ENCODE results near the gene MIA2.
"Not testable (repeated sequence)": the region's sequence is repeated elsewhere in the genome, so short reads cannot be mapped to it uniquely, and the experiment has no call there.

Gene MIA2

DNA sequence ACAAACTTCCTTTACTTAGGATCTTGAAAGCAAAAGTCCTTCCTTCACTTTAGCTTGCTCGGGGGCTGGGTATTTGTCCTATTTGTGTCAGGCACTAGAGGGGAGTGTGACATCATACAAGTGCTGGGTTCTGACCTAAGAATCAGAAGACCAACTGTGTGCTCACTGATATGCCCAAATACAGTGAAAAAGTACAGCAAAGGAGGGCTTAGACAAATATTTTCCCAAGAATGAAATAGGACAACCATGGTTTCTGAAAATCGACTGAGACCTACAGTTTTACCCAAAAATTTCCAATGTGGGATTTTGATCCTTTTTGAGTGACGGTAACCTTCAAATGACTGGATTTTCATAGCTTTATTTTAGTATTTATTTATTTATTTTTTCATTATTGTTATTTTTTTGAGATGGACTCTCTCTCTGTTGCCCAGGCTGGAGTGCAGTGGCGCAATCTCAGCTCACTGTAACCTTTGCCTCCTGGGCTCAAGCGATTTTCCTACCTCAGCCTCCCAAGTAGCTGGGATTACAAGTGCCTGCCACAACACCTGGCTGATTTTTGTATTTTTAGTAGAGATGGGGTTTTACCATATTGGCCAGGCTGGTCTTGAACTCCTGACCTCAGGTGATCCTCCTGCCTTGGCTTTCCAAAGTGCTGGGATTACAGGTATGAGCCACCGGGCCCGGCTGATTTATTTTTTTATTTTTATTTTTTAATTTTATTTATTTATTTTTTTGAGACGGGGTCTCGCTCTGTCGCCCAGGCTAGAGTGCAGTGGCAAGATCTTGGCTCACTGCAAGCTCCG, 1.8 kb upstream of the MIA2 start:
- DNase-seq (ENCODE audit: low read depth in 2 of 2), result peak in 1 of 2 donors; percentile 13

DNA sequence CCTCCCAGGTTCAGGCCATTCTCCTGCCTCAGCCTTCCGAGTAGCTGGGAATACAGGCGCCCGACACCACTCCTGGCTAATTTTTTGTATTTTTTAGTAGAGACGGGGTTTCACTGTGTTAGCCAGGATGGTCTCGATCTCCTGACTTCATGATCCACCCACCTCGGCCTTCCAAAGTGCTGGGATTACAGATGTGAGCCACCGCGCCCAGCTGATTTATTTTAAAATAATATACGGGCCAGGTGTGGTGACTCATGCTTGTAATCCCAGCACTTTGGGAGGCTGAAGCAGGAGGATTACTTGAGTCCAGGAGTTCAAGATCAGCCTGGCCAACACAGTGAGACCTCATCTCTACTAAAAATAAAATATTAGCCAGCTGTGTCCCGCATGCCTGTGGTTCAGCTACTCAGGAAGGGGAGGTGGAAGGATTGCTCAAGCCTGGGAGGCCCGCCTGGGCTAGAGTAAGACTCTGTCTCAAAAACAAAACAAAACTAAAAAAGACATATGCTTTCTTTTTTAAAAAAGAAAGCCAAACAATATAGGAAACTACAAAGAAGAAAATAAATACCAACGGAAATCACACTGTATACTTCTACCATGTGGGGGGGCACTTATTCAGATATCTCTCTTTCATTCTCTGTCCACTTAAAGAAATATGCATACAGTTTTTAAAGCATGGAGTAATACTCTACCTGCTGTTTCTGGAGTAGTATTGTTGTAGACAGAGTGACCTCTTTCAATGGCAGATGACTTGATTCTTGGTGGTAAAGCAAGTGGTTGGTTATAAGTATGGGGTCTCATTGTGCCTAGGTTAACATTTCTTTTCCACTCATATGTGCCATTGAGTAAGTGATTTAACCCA, 930 bp upstream of the MIA2 start:
- no peak for DNase-seq (ENCODE audit: low read depth in 2 of 2)

DNA sequence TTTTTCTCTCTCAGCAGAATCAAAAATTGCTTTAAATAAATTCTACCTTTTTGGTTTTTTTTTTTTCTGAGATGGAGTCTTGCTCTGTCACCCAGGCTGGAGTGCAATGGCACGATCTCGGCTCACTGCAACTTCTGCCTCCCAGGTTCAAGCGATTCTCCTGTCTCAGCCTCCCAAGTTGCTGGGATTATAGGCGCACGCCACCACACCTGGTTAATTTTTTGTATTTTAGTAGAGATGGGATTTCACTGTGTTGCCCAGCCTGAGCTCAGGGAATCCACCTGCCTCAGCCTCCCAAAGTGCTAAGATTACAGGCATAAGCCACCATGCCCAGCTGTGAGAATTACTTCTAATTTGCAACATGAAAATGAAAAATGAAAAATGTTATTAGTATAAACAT, 1.3 kb downstream of the MIA2 start:
- DNase-seq (ENCODE audit: low read depth in 2 of 2), result not testable (repeated sequence)

DNA sequence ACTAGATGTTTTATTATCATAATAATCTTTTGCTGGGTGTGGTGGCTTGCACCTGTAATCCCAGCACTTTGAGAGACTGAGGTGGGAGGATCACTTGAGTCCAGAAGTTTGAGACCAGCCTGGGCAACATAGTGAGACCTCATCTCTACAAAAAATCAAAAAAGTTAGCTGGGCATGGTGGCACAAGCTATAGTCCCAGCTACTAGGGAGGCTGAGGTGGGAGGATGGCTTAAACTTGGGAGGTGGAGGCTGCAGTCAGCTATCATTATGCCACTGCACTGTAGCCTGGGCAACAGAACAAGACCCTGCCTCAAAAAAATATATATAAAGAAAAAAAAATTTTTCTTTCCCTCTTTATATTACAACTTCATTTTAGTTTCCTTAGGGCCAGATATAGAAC, 1.8 kb downstream of the MIA2 start:
- not testable (repeated sequence) for DNase-seq (ENCODE audit: low read depth in 2 of 2)

DNA sequence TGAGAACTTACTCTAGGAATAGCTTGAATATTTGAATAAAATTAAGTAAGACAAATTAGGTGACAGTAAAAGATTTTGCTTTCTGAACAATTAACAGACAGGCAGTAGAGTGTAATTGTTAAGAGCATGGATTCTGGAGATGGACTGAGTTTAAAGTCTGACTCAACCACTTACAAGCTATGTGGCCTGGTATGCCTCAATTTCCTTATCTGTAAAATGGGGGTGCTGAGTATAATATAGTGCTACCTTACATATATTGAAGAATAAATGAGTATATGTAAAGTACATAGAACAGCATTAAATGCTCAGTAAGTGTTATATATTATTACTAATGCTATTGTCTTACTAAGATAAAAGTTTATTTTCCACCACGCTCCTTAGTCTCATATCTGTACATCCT, 7.1 kb downstream of the MIA2 start:
- no peak for DNase-seq (ENCODE audit: low read depth in 2 of 2)

DNA sequence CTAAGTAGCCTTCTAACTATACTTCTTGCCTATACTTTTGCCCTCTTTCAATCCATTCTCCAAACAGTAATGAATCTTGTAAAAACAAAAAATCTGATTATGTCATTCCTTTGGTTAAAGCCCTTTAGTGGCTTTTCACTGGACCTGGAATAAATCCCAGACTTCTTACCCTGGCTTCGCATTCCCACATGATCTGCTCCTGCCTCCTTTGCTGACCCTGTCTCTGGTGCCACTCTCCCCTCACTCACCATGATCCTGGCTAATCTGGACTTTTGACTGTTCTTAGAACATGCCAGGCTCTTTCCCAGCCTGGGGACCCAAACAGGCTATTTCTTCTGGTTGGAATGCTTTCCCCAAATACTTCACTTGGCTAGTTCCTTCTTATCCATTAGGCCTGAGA, 7.9 kb downstream of the MIA2 start:
- DNase-seq (ENCODE audit: low read depth in 2 of 2), result no peak

DNA sequence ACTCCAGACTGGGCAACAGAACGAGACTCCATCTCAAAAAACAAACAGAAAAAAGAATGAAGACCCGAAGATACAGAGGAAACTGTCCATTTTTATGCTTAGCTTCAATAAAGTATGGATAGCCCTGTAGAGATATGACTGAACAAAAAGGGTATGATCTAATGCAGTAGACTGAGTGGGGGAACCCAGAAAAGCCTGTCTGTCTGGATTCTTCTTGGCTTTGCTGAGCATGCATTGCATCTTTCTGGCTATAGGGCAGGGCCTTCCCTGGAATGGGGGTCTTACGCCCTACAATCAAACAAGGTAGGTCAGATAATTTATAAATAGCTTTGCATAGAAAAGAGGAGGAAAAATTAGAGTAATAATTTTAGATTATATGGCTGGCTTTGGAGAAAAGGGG, 10.1 kb downstream of the MIA2 start:
- no peak for DNase-seq (ENCODE audit: low read depth in 2 of 2)

DNA sequence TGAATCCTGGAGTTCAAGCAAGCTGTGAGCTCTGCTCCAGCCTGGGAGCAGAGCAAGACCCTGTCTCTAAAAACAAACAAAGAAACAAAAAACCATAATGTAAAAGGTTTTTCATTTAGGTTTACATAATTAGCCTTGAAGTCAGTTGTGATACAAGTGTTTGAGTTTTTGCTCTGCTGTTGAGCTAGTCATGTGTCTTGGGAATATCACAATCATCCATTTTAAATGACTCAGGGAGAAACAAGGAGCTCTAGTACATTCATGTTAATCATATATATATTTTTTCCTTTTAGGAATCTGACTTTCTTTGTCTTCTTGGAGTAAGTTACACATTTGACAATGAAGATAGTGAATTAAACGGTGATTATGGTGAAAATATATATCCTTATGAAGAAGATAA, 12.9 kb downstream of the MIA2 start:
- no peak for DNase-seq (ENCODE audit: low read depth in 2 of 2)

DNA sequence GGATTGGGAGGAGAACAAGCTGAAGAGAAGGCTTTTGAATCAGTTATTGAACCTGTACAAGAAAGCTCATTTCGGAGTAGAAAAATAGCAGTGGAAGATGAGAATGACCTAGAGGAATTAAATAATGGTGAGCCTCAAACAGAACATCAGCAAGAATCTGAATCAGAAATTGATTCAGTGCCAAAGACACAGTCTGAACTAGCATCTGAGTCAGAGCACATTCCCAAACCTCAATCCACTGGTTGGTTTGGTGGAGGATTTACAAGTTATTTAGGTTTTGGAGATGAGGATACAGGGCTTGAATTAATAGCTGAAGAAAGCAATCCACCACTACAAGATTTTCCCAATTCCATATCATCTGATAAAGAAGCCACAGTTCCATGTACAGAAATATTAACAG, 13.5 kb downstream of the MIA2 start:
- DNase-seq (ENCODE audit: low read depth in 2 of 2), result no peak

DNA sequence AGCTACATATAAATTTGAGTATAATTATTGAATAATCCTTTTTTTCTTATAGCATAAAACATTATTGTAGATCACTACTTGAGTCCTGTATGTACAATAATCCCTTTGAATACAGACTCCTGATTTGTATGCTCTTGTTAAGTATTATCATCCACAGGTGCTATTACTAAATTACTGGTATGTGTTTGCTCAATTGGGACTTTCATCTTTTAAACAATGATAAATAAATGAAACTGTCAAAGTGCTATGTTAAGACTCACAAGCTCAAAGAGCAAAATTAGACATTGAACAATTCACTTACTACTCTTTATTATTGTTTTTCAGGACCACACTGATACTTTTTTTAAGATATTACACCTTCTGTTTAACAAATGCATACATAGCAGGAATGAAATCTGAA, 17.8 kb downstream of the MIA2 start:
- DNase-seq (ENCODE audit: low read depth in 2 of 2), result no peak

DNA sequence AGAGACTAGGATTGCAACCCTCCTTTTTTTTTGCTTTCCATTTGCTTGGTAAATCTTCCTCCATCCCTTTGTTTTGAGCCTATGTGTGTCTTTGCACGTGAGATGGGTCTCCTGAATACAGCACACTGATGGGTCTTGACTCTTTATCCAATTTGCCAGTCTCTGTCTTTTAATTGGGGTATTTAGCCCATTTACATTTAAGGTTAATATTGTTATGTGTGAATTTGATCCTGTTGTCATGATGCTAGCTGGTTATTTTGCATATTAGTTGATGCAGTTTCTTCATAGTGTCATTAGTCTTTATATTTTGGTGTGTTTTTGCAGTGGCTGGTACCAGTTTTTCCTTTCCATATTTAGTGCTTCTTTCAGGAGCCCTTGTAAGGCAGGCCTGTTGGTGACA, 23.7 kb downstream of the MIA2 start:
- DNase-seq (ENCODE audit: low read depth in 2 of 2), result not testable (repeated sequence)

DNA sequence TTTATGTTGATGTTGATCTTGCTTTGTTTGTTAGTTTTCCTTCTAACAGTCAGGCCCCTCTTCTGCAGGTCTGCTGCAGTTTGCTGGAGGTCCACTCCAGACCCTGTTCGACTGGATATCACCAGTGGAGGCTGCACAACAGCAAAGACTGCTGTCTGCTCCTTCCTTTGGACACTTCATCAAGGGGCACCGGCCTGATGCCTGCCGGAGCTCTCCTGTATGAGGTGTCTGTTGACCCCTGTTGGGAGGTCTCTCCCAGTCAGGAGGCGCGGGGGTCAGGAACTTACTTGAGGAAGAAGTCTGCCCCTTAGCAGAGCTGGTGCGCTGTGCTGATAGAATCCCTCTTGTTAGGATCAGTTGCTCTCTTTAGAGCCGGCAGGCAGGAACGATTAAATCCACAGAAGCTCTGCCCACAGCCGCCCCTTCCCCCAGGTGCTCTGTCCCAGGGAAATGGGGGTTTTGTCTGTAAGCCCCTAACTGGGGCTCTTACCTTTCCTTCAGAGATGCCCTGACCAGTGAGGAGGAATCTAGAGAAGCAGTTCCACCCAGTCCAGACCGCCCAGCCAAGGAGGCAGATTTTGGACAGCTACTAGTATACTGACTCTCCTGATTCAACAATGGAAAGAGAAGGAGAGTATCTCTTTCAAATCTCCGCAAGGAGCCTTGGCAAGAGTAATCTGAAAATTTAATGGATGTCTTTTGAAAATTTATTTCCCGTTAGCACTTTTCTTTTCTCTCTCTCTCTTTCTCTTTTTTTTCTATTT, 25.2 kb downstream of the MIA2 start:
- no peak for DNase-seq (ENCODE audit: low read depth in 2 of 2)

DNA sequence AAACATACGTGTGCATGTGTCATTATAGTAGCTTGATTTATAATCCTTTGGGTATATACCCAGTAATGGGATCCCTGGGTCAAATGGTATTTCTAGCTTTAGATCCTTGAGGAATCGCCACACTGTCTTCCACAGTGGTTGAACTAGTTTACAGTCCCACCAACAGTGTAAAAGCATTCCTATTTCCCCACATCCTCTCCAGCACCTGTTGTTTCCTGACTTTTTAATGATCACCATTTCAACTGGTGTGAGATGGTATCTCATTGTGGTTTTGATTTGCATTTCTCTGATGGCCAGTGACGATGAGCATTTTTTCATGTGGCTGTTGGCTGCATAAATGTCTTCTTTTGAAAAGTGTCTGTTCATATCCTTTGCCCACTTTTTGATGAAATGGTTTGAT, 26.4 kb downstream of the MIA2 start:
- not testable (repeated sequence) for DNase-seq (ENCODE audit: low read depth in 2 of 2)

DNA sequence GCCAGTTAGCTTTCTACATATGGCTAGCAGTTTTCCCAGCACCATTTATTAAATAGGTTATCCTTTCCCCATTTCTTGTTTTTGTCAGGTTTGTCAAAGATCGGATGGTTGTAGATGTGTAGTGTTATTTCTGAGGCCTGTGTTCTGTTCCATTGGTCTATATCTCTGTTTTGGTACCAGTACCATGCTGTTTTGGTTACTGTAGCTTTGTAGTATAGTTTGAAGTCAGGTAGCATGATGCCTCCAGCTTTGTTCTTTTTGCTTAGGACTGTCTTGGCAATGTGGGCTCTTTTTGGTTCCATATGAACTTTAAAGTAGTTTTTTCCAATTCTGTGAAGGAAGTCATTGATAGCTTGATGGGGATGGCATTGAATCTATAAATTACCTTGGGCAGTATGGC, 28.5 kb downstream of the MIA2 start:
- not testable (repeated sequence) for DNase-seq (ENCODE audit: low read depth in 2 of 2)

DNA sequence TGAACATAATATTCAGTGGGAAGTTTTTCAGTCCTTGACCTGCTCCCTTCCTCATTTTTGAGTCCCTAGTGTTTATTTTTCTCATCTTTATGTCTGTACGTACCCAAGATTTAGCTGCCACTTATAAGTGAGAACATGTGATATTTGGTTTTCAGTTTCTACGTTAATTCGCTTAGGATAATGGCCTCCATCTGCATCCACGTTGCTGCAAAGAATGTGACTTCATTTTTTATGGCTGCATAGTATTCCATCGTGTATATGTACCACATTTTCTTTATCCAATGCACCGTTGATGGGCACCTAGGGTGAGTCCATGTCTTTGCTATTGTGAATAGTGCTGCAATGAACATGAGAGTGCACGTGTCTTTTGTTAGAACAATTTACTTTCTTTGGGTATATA, 30.3 kb downstream of the MIA2 start:
- no peak for DNase-seq (ENCODE audit: low read depth in 2 of 2)

DNA sequence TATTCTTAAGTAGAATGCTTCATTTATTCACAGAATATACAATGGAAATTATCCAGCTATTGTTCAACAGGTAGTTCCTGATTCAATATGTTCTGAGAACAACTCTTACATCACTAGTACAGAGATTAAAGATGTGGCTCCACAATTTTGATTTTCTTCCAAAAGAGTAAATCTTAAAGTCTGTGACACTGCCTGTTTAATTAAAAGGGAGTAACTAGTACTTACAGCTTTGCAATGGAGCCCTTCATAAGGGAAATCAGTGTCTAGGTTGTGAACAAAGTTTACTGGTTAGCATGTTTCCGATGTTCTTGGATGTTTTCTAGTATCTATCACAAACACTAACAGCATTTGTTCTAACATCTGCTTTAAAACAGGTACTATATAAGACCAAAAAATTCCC, 30.8 kb downstream of the MIA2 start:
- DNase-seq (ENCODE audit: low read depth in 2 of 2), result no peak

DNA sequence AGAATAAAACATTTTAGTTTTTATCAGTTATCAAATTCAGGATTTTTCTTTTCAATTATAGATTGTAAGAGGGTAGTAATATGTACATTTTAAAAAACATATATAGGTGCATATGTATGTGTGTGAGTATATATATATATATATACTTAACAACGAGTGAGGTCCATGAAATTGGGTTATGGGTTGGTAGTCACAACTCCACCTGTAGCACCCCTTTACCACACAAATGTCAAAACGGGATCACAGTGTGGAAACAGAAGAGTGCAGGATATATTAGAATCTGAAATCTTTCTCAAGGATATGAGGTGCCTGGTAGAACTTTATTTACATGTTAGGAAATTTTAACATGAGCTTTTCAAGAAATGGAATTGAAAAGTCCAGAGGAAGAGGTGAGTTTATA, 31.3 kb downstream of the MIA2 start:
- DNase-seq (ENCODE audit: low read depth in 2 of 2), result no peak

DNA sequence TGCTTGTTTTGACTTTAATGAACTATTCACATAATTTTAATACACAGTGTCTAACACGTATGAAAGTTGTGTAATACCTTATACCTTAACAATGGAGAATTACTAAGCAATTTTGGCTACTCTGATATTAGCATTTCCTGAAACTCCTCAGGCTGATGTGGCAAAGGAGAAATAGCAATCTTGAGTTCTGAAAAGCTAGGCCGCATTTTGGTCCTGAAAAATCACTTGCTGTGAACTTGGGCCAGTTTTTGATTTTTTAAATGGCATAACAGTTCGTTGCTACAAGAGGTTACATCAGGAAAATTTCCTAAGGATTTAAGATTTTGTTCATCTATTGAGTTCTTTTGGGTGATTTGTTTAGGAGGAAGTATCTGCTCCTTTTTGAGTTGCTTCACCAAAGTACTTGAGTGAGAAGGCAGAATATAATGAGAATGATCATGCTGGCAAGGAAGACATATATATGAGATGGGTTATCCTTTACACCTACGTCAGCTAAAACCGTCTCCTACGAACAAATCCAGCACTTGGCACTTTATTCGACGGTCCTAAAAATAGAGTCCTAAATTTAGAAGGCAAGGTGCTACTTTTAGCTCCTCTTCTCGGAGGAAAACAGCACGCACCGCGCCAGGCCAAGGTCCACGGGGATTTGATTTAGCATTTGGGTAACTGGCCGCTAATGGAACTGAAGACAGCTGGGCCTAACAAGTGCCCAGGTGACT, 32.2 kb downstream of the MIA2 start:
- DNase-seq (ENCODE audit: low read depth in 2 of 2), result no peak

DNA sequence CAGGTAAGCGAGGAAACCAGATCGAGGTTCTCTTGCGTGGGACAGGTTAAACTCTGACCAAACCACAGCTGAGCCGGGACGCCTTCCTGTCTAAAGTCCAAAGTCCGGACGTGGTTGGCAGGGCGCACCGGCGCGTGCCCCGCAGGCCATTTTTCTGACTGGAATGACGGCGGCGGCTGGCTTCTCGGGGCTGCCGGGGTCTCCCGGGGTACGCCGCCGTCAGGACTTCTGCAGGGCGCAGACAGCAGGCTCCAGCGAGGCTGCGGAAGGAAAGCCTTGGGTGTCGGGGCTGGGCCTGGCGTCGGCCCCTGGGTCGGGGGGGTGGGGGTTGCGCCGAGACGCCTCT, 32.8 kb downstream of the MIA2 start:
- DNase-seq (ENCODE audit: low read depth in 2 of 2), result no peak

DNA sequence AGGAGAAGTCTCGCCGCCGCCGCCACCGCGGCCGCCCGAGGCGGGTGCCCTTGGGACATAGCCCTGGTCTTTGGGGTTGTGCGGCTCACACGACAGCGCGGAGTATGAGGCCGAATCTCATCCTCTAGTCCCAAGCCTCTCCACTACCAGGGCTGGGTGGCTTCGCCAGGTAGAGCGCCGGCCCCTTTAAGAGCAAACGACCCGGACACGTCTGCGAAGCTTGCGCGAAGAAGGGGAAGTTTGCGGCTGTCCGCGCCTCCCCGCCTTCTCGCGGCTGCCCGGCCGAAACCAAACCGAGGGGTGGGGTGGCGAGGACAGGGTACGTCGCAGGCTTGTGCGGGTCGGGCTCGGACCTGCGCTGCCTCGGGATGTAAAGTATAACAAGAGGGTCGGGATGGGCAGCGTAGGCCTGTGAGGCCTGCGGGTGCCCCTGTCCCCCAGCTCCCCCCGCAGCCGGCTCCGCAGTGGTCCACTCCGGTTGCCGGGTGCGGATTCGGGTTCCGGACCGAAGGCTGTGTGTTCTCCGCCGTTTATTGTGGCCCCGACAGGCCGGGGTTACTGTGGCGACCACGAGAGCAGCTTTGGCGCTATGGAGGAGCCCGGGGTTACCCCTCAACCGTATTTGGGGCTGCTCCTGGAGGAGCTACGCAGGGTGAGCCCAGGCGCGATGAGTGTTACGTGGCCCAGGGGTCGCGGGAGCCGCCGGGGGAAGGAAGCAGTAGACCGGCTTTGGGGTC, 33.3 kb downstream of the MIA2 start:
- peak; percentile 47 to 58 for DNase-seq (ENCODE audit: low read depth in 2 of 2)

DNA sequence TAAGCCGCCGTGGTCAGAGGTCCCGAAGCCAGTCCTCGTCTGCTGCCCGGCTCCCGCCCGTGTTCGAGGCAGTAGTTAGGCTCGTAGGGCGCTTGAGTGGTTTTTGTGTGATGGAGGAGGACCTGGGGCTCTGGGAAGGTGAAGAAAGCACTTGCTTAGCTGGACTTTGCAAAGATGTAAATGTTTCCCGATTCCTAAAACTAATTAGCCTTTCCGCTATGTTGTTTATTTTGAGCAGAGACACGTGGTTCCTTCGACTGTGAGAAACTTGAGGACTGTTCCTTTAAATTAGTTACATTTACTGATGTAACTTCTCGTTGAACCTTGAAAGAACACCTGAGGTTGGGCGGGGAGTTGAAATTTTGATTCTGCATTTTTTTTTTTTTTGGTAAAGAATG, 33.9 kb downstream of the MIA2 start:
- no peak for DNase-seq (ENCODE audit: low read depth in 2 of 2)

All from activated CD8-positive, alpha-beta memory T cell treated with anti-CD3 and anti-CD28 coated beads for 4 hours (primary cell).